Measurements from ENCODE around the gene RHBDD3. TPM values are rescaled to one million over a fixed set of nuclear protein-coding genes. Genes with fewer than 3 reads are reported as not detected.

Gene RHBDD3
- total RNA-seq, 1 donor from 2014 or later: 58.0 TPM

GRCh38 chr22:29302402-29302680 is 34.6 kb upstream of the RHBDD3 start:
- H3K27ac Mint-ChIP-seq: no peak overlapping the region
- no peaks in the 10 kb centered on the region for H3K9me3 Mint-ChIP-seq
- H3K36me3 Mint-ChIP-seq: peaks cover 21% of the 10 kb centered on the region
- no peak for TF ChIP-seq CTCF (IDR thresholded peaks at IDR 0.05; ENCODE audit: unreplicated experiment)
- peaks cover 2% of the 10 kb centered on the region for H3K4me1 Mint-ChIP-seq
- H3K27me3 Mint-ChIP-seq (ENCODE audit: low read depth): no peaks in the 10 kb centered on the region
- no peak overlapping the region for H3K4me3 Mint-ChIP-seq
- no peak for DNase-seq (ENCODE audit: low spot score in 2 of 2, unreplicated experiment in 2 of 2)

GRCh38 chr22:29301716-29302401 is 34.1 kb upstream of the RHBDD3 start:
- H3K27ac Mint-ChIP-seq: no peak overlapping the region
- no peaks in the 10 kb centered on the region for H3K9me3 Mint-ChIP-seq
- no peak overlapping the region for H3K4me3 Mint-ChIP-seq
- peaks cover 25% of the 10 kb centered on the region for H3K36me3 Mint-ChIP-seq
- no peak for TF ChIP-seq CTCF (IDR thresholded peaks at IDR 0.05; ENCODE audit: unreplicated experiment)
- H3K4me1 Mint-ChIP-seq: peaks cover 2% of the 10 kb centered on the region
- H3K27me3 Mint-ChIP-seq (ENCODE audit: low read depth): no peaks in the 10 kb centered on the region
- DNase-seq (ENCODE audit: low spot score in 2 of 2, unreplicated experiment in 2 of 2): no peak

DNA sequence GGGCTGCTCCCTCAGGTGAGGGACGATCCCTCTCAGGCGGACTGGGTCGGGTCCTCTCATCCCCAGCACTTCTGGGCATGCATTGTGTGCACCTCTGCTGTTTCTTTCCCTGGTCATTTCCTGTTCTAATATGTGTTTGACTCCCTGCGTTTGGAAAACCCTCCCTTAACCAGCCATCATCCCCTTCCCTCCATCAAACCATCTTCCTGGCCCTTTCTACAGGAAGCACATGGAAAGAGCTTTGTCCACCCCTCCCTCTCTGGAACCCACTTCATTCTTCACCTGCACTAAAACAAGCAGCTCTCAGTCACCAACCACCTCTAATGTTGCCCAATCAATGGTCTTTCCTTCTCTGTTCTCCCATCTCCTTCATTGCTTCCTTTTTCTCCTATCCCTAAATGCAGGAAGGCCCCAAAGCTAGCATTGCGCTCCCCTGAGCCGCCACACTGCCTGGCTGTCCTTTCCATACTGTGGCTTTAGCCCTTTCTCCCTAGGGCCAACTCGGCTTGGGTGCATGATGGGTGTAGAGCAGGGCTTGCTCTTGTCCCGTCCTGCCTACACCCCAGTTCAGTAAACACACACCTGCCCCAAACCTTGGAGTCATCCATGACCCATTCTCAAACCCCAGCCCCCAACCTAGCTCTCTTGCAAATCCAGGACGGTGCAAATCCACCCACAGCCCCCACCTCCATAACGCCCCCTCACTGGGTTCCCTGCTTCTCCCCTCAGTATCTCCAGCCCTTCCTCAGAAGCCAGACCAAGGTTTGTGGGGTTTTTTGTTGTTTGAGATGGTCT is 33.2 kb upstream of the RHBDD3 start:
- H3K27ac Mint-ChIP-seq: peak overlapping the region; percentile 2
- no peak overlapping the region for H3K4me3 Mint-ChIP-seq
- peaks cover 2% of the 10 kb centered on the region for H3K4me1 Mint-ChIP-seq
- H3K27me3 Mint-ChIP-seq (ENCODE audit: low read depth): no peaks in the 10 kb centered on the region
- TF ChIP-seq CTCF (IDR thresholded peaks at IDR 0.05; ENCODE audit: unreplicated experiment): no peak
- peaks cover 26% of the 10 kb centered on the region for H3K36me3 Mint-ChIP-seq
- no peak for DNase-seq (ENCODE audit: low spot score in 2 of 2, unreplicated experiment in 2 of 2)
- no peaks in the 10 kb centered on the region for H3K9me3 Mint-ChIP-seq

DNA sequence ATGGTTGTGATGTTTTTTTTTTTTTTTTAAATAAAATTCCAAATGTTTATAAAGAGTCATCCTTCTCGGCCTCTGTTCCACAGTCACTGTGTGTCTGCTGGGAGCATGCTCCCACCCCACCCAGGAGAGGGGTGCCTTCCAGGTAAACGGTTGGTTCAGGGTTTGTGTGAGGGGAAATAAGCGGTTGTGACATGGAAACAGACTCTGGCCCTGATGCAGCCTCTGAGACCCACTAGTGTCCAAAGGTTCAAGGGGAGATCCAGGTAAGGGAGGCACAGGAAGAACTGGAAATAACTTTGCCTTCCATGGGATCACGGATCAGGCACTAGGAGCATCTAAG is 32.7 kb upstream of the RHBDD3 start:
- Mint-ChIP-seq H3K27ac (no peak overlapping the region), H3K27me3 (ENCODE audit: low read depth) (no peaks in the 10 kb centered on the region), H3K4me3 (no peak overlapping the region), H3K4me1 (no peaks in the 10 kb centered on the region), H3K36me3 (peaks cover 31% of the 10 kb centered on the region), H3K9me3 (no peaks in the 10 kb centered on the region)
- TF ChIP-seq CTCF (IDR thresholded peaks at IDR 0.05; ENCODE audit: unreplicated experiment): no peak
- no peak for DNase-seq (ENCODE audit: low spot score in 2 of 2, unreplicated experiment in 2 of 2)

DNA sequence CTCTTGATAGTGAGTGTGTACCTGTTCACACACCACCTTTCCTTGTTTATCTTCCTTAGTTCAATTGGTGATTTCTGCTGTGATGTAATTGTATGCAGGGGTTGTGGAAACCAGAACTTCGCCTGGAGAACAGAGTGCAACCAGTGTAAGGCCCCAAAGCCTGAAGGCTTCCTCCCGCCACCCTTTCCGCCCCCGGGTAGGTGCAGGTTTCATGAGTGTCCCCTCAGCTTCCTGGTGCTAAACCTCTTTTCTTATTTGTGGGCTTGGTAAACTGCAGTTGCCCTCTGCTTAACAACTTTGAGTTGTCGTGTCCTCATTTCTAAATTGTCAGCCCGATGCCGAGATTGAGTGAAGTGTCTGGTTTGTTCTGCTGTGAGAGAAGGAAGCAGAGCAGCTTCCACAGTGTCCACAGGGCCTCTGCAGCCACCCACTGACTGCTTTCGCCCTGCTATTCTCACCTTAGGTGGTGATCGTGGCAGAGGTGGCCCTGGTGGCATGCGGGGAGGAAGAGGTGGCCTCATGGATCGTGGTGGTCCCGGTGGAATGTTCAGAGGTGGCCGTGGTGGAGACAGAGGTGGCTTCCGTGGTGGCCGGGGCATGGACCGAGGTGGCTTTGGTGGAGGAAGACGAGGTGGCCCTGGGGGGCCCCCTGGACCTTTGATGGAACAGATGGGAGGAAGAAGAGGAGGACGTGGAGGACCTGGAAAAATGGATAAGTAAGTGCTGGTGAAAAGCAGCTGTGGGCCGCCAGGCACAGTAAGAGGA is 31.5 kb upstream of the RHBDD3 start:
- DNase-seq (ENCODE audit: low spot score in 2 of 2, unreplicated experiment in 2 of 2): no peak
- Mint-ChIP-seq H3K27ac (peak overlapping the region; percentile 50), H3K27me3 (ENCODE audit: low read depth) (no peaks in the 10 kb centered on the region), H3K4me3 (no peak overlapping the region), H3K4me1 (no peaks in the 10 kb centered on the region), H3K9me3 (no peaks in the 10 kb centered on the region), H3K36me3 (peaks cover 32% of the 10 kb centered on the region)
- no peak for TF ChIP-seq CTCF (IDR thresholded peaks at IDR 0.05; ENCODE audit: unreplicated experiment)

All from mesothelial cell of epicardium (in vitro differentiated cells).